Vagina (tissue), 2 donors: ENCODE measurements around the gene RBM5. TPM values are rescaled to one million over a fixed set of nuclear protein-coding genes. Genes with fewer than 3 reads are reported as not detected.

ENCODE experiments used
- DNase-seq, 2 donors: peaks; one replicate each; pipeline ENCODE4 v3.0.0-alpha.2; 2017; ENCODE audit errors: extremely low spot score in 2 of 2
- H3K27ac ChIP-seq: fragments of 200-600 bp; sonication (generic); one replicate; pipeline ENCODE4 v1.5.1; 2019
- H3K27me3 ChIP-seq: fragments of 200-600 bp; sonication (generic); one replicate; pipeline ENCODE4 v1.5.1; 2019
- H3K36me3 ChIP-seq, 2 donors: fragments of 200-600 bp; sonication (generic); one replicate each; pipeline ENCODE4 v1.5.1; 2017 to 2019
- H3K4me1 ChIP-seq: fragments of 200-600 bp; sonication (generic); one replicate; pipeline ENCODE4 v1.5.1; 2019
- H3K4me3 ChIP-seq, 2 donors: fragments of 200-600 bp; sonication (generic); 1 replicate in 1 of 2; 2 replicates in 1 of 2; pipeline ENCODE4 v1.5.1; 2016 to 2019
- H3K9me3 ChIP-seq: fragments of 200-600 bp; sonication (generic); one replicate; pipeline ENCODE4 v1.5.1; 2019
- POLR2A ChIP-seq, 2 donors: fragments of 450-650 bp; IDR thresholded peaks; one replicate each; pipeline ENCODE4 v1.6.1; 2017; ENCODE audit warnings: antibody characterized with exemption in 2 of 2, mild to moderate bottlenecking in 2 of 2, moderate library complexity in 2 of 2
- POLR2AphosphoS5 ChIP-seq, 2 donors: sonication (generic); formaldehyde crosslinking; IDR thresholded peaks; one replicate each; pipeline ENCODE4 v1.9.0; 2017; ENCODE audit warnings: antibody characterized with exemption in 2 of 2, mild to moderate bottlenecking in 2 of 2, low read depth in 1 of 2; ENCODE audit not compliant: insufficient read depth in 1 of 2
- intact Hi-C: fragments of 100-400 bp; cut with DNase I; formaldehyde crosslinking; loops from one replicate; pipeline ENCODE4 v1.15.1; 2023
- total RNA-seq: library from RNA; depleted of rRNA; stranded (reverse); fragments of >200 nt; gene quantifications from one replicate; pipeline ENCODE4 v1.2.3, GENCODE V29; 2016
- TF ChIP-seq, protein P1 (sequence below), 3 experiments: fragments of 450-650 bp in 2 of 3; fragments of 200-600 bp in 1 of 3; sonication (generic) in 1 of 3; IDR thresholded peaks; one replicate each; pipeline ENCODE4 v1.5.1; 2017 to 2019; ENCODE audit warnings: antibody characterized with exemption in 3 of 3, mild to moderate bottlenecking in 2 of 3, moderate library complexity in 2 of 3

RBM5 gene
- total RNA-seq, 1 donor from 2014 or later: 271 TPM

DNA sequence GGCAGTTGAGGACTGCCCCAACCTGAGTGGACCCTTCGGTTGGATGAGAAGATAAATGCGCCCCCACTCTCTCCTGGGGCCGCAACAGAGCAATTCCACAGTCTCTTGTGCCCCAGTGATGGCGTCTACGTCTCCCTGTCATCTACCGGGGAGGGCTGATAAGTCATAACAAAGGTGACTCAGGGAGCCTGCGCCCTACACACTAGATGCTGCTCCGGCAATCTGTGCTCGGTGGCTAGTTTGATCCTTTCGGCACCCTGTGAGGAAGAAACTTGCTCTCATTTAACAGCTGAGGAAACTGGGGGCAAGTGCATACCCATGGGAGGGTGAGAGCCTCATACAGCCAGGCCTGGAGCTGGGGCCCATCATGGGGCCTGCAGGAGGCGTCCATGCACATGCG lies 52.3 kb downstream of the RBM5 start:
- no peak for DNase-seq
- no peaks in the 10 kb centered on the region for H3K36me3 ChIP-seq
- H3K4me1 ChIP-seq: peaks cover 31% of the 10 kb centered on the region
- intact Hi-C loops: no loop called here
- no peaks in the 10 kb centered on the region for H3K27me3 ChIP-seq
- H3K27ac ChIP-seq: no peak overlapping the region
- TF ChIP-seq, protein P1, sequence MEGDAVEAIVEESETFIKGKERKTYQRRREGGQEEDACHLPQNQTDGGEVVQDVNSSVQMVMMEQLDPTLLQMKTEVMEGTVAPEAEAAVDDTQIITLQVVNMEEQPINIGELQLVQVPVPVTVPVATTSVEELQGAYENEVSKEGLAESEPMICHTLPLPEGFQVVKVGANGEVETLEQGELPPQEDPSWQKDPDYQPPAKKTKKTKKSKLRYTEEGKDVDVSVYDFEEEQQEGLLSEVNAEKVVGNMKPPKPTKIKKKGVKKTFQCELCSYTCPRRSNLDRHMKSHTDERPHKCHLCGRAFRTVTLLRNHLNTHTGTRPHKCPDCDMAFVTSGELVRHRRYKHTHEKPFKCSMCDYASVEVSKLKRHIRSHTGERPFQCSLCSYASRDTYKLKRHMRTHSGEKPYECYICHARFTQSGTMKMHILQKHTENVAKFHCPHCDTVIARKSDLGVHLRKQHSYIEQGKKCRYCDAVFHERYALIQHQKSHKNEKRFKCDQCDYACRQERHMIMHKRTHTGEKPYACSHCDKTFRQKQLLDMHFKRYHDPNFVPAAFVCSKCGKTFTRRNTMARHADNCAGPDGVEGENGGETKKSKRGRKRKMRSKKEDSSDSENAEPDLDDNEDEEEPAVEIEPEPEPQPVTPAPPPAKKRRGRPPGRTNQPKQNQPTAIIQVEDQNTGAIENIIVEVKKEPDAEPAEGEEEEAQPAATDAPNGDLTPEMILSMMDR (IDR thresholded peaks at IDR 0.05): no peak
- TF ChIP-seq POLR2A (IDR thresholded peaks at IDR 0.05) (no peak), POLR2AphosphoS5 (IDR thresholded peaks at IDR 0.05; ENCODE audit: insufficient read depth in 1 of 2, low read depth in 1 of 2) (no peak)
- no peaks in the 10 kb centered on the region for H3K9me3 ChIP-seq
- no peak overlapping the region for H3K4me3 ChIP-seq

DNA sequence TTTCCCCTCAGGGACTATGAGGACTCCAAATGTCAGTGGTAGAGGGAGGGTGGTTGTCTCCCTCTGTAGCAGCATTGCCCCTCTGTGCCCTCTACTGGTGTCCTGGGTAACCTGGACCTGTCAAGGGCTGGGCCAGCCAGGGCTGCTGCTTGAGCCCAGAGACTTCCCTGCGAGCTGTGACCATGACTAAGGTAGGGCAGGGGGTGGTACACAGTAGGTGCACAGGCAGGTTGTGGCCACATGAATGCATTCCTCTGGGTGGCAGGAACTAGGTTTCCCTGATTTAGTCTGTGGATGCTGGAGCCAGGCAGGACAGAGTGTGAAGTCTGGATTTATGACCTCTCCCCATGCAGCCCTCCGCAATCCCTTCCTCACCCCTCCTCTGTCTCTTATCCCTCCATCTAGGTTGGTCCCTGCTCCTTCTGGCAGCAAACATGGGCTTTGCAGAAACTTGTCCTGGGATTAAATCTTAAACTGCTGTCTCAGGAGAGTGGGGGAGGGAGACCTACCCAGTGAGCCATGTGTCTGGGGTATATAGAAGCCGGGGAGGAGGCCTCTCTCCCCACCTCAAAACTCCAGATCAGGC lies 57.7 kb downstream of the RBM5 start:
- Histone ChIP-seq H3K4me3 (no peak overlapping the region), H3K36me3 (no peaks in the 10 kb centered on the region), H3K9me3 (no peaks in the 10 kb centered on the region), H3K27me3 (no peaks in the 10 kb centered on the region), H3K27ac (no peak overlapping the region), H3K4me1 (peaks cover 37% of the 10 kb centered on the region)
- no peak for DNase-seq
- no peak for TF ChIP-seq POLR2AphosphoS5 (IDR thresholded peaks at IDR 0.05; ENCODE audit: insufficient read depth in 1 of 2, low read depth in 1 of 2)
- no peak for TF ChIP-seq POLR2A (IDR thresholded peaks at IDR 0.05)
- TF ChIP-seq, protein P1 (IDR thresholded peaks at IDR 0.05): no peak
- intact Hi-C loops: no loop called here

DNA sequence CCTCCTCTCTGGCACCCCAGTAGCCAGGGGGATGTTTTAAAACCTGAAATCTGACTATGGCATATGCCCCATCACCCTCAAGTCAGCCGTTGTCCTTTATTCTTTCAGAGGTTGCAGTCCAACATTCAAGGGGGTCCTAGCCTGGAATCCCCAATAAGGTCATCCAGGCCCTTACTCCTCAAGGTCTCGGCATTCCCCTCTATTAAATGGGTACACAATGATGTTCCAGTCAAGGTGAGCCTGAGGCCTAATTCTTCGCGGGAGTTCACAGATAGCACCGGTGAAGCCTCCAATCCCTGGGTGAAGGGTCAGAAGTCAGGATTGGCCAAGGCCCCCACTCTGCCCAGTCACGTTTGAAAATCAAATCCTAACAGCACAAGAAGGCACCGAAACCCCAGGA lies 58.3 kb downstream of the RBM5 start:
- intact Hi-C loops: no loop called here

DNA sequence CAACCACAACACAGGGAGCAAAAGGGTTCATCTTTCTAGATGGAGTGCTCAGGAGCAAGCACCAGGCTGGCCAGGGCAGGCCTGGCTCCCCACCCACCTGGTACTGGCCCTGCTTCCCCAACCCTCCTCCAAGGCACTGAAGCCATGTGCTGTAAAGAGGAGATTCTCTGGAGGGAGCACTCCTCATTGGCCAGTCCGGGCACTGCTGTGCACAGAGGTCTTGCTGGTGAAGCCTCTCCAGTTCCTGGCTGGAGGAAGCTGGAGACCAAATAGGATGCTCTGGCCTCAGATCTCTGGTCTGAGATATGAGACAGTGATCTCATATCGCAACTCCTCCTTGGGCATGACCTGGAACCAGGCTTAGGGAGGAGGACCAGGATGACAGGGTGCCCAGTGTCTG lies 58.7 kb downstream of the RBM5 start:
- H3K36me3 ChIP-seq: no peaks in the 10 kb centered on the region
- H3K9me3 ChIP-seq: no peaks in the 10 kb centered on the region
- DNase-seq: no peak
- H3K4me3 ChIP-seq: no peak overlapping the region
- intact Hi-C loops: no loop called here
- no peaks in the 10 kb centered on the region for H3K27me3 ChIP-seq
- H3K27ac ChIP-seq: no peak overlapping the region
- H3K4me1 ChIP-seq: peaks cover 47% of the 10 kb centered on the region
- TF ChIP-seq, protein P1 (IDR thresholded peaks at IDR 0.05): no peak
- no peak for TF ChIP-seq POLR2AphosphoS5 (IDR thresholded peaks at IDR 0.05; ENCODE audit: insufficient read depth in 1 of 2, low read depth in 1 of 2)
- TF ChIP-seq POLR2A (IDR thresholded peaks at IDR 0.05): no peak

More for the DNA sequence above, 58.3 kb downstream of the RBM5 start:
- Histone ChIP-seq H3K4me1 (peaks cover 43% of the 10 kb centered on the region), H3K9me3 (no peaks in the 10 kb centered on the region), H3K27ac (no peak overlapping the region), H3K36me3 (no peaks in the 10 kb centered on the region), H3K27me3 (no peaks in the 10 kb centered on the region), H3K4me3 (no peak overlapping the region)
- DNase-seq: no peak
- TF ChIP-seq POLR2AphosphoS5 (IDR thresholded peaks at IDR 0.05; ENCODE audit: insufficient read depth in 1 of 2, low read depth in 1 of 2) (no peak), POLR2A (IDR thresholded peaks at IDR 0.05) (no peak)
- TF ChIP-seq, protein P1 (IDR thresholded peaks at IDR 0.05): no peak

DNA sequence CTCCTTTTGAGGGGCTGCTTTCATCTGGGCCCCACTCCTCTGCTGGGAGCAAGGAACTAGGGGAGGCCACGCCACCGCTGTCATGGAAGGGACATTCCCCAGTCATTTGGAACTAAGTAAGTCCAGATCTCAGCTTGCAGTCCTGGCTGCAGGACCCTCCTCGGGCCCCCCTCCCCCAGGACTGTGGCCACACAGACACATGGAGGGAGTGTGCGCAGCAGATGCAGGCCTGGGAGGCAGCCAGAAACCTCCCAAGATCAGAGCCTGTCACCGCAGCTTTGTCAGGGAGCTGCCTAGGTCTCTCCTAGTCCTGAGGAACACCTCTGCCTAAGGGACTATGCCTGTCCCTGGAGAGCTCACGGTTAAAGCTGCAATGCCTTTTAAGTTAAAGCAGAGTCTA lies 59.1 kb downstream of the RBM5 start:
- intact Hi-C loops: no loop called here
- TF ChIP-seq POLR2A (IDR thresholded peaks at IDR 0.05): no peak
- TF ChIP-seq, protein P1 (IDR thresholded peaks at IDR 0.05): no peak
- peak in 1 of 2 donors; percentile 20 for TF ChIP-seq POLR2AphosphoS5 (IDR thresholded peaks at IDR 0.05; ENCODE audit: insufficient read depth in 1 of 2, low read depth in 1 of 2)

More for the DNA sequence above, 59.1 kb downstream of the RBM5 start:
- H3K9me3 ChIP-seq: no peaks in the 10 kb centered on the region
- H3K36me3 ChIP-seq: no peaks in the 10 kb centered on the region
- H3K4me1 ChIP-seq: peaks cover 49% of the 10 kb centered on the region
- H3K4me3 ChIP-seq: no peak overlapping the region
- no peak overlapping the region for H3K27ac ChIP-seq
- DNase-seq: no peak
- no peaks in the 10 kb centered on the region for H3K27me3 ChIP-seq
